ENCODE results near the gene UBE2H.
"Not testable (repeated sequence)": the region's sequence is repeated elsewhere in the genome, so short reads cannot be mapped to it uniquely, and the experiment has no call there.

The UBE2H gene

DNA sequence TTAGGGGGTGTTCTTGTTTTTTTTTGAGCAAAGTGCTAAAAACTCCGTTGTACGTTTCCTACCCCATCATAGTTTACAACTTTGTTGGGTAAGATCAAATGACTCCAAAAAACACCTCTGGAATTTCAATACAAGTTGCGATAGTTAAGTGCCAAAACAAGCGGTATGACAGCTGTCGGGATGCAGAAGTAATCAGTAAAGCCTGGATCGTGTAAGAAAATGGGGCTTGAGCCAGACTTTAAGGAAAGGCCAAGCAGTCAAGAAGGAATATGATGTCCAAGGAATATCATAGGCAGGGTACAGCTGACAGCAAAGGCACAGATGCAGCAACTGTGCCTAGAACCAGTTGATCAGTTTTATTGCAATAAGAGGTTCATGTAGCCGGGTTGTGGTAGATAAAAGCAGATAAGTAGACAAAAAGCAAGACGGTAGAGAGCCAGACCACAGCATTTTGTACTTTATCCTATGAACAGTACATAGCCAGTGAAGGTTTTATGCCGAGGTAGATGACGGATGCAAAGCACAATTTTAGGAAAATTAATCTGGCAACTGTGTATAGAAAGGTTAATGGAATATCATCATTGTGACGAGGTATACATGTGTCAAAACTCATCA lies 45.5 kb downstream of the UBE2H start:
- no peak for DNase-seq

DNA sequence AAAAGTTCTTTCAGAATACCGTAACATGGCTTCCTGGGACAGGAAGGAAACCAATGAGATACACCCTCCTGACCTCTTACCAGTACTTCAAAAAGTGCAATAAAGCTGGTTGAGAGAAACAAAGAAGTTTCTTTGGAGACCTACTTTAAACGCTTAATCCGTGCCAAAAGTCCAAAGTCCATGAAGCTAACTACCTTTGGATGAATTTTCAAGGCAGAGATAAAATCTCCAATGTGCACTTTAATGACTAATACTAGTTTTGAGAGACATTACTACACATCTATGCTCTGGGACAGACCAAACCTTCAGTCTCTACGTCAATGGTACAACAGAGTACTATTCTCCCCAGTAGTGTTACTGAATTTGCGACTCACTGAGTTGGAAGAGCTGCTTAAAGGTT lies 46.1 kb downstream of the UBE2H start:
- DNase-seq, result no peak

DNA sequence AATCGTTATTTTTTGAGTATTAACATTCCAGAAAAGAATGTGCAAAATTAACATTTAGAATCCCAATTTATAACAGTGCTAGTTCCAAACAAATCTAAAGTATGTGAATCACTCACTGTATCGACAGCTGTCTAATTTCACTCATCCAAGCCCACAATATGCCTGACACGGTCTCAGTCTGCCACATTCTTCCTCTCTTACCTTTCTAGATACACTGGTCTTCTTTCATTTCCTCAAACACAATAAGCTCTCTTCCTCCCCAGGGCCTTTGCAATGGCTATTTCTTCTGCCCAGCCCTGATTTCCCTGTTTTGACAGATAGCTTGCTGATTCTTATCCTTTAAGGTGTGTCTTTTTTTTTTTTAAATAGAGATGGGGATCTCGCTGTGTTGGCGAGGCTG lies 48.8 kb downstream of the UBE2H start:
- no peak for DNase-seq

DNA sequence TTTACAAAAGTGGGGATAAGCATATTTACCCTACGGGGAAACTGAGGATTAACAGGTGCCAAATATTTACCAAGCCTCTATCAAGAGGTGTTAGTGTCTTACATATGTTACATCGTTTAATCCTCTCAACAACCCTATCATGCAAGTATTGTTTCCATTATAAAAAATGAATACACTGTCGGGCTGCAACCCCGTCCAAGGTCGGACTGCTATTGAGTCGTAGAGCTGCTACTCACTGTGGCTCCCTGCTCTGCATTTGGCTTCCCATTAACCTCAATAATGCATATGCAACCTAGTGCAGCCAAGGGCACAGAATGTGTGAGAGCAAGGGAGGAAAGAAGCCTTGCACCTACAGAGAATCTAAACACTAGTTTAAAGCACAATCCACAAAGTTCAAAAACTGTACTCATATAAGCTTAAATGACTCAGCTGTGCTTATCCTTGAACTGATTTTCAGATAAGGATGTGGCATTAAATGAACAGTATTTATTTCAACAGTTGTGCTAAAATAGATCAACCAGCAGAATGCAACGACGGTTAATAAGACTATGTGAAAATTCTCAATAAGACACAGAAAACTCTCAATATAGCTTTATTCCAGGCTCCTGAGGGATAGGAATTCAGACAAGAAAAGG lies 49.9 kb downstream of the UBE2H start:
- DNase-seq, result no peak

DNA sequence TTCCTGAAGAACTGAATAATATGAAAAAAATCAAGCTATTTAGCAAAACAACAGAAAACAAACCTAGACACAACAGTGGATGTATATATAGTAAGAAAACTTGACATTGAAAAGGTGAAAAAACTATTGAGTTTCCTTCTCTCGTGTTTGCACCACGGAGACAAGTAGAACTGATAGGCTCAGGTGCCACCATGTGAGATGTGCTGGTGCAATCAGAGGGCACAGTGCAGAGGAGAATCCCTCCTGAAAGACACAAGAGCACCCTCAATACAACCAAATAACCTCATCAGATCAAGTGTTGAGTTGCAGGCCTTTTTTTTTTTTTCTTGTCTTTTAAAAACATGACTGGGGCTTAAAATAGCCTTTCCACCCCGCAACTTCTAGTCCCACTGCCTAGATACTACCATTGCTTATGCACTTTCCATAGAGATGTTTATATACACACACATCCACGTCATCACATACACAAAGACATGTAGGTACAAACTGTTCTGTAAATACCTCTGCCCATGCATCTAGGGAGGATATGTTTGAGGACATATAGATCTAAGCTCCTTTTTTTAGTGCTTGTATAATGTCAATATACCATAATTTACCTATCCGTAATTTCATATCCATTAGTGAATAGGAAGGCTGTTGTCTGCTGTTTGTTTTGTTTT lies 54.1 kb downstream of the UBE2H start:
- no peak for DNase-seq

DNA sequence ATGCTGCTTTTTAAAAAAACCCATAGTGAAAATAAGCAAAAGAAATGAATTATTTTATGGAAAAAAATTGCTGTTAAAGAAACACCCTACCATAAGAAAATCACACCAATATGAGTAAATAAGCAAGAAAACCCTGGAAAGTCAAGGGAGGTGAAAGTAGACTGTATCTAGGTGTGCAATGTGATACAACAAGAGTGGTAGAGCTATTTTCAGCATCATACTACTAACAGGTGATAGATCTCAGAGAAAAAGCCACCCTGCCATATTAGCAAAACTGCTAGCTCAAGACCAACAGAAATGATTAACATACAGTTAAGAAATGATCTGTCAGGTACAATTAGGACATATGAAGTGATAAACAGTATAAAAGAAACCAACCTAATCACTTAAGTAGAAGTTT lies 54.8 kb downstream of the UBE2H start:
- DNase-seq, result no peak

DNA sequence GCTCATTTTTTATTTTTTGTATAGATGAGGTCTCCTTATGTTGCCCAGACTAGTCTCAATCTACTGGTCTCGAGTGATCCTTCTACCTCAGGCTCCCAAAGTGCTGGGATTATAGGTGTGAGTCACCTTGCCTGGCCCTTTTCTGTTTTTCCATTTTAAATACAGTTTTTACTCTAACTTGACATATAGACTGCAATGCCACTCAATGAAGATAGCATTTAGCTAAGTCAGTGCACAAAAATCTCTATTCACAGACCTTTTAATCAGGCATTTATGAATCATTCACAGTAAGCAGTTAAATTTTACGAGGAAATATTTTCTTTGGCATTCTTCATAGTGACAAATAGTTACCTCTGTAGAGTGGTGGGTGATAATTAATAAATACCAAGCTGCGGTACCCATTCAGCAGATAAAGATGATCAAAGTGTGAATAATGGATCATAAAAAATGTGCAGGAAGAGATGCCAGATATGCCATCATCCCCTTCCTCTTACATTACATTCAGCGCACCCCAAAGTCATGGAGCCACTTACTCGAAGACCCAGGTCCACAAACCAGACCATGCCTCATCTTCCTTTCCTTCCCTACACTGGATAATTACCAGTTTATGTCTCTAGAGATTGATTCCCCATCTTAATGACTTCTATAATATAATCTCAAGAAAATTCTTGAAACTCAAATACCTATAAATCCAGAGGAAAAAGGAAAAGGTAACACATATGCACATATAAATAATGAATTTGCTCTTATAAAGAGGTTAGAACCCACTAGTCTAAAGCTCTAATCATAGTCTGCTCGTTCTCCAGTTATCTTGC lies 56.0 kb downstream of the UBE2H start:
- no peak for DNase-seq

DNA sequence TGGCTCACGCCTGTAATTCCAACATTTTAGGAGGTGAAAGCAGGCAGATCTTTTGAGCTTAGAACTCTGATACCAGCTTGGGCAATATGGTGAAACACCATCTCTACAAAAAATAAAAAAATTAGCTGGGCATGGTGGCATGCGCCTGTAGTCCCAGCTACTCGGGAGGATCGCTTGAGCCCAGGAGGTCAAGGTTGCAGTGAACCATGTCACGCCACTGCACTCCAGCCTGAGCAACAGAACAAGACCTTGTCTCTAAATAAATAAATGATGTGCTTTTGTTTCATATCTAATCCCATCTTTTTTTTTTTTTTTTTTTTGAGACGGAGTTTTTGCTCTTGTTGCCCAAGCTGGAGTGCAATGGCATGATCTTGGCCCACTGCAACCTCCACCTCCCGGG lies 58.6 kb downstream of the UBE2H start:
- DNase-seq, result not testable (repeated sequence)

DNA sequence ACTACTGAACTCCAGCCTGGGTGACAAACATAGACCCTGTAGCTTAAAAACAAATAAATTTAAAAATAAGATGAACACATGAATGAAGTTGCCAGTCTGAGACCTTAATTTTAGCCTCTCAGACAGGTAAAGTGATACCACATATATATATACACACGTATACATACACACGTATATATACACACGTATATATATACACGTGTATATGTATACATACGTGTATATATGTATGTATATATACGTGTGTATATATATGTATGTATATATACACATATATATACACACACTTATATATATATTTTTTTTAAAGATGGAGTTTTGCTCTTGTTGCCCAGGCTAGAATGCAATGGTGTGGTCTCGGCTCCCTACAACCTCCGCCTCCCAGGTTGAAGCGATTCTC lies 62.7 kb downstream of the UBE2H start:
- no peak for DNase-seq

DNA sequence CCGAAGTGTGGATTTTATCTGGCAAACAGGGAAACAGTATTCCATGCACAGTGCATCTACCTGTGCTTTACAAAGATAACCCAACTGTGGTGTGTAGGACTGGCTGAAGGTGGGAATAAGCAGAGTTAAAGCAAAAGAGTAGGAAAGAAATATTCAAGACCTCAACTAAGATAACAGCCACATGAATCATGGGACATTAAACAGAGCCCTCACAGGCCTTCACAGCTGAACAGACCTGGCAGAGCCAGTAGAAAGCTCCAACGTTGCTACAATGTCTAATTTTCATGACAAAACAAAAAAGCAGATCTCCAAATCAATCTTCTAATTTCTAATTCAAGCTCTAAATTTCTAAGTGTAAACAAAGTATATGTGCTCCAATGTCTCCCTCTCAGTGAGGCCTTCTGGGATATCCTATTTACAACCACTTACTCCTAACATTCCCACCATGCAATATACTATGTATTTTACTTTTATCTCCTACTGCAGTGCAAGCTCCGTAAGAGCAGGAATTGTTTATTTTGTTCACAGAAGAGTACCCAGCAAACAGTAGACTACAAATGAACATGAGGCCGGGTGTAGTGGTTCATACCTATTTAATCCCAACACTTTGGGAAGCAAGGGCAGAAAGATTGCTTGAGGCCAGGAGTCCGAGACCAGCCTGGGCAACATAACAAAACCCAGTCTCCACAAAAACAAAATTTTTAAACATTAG lies 63.5 kb downstream of the UBE2H start:
- DNase-seq, result no peak

DNA sequence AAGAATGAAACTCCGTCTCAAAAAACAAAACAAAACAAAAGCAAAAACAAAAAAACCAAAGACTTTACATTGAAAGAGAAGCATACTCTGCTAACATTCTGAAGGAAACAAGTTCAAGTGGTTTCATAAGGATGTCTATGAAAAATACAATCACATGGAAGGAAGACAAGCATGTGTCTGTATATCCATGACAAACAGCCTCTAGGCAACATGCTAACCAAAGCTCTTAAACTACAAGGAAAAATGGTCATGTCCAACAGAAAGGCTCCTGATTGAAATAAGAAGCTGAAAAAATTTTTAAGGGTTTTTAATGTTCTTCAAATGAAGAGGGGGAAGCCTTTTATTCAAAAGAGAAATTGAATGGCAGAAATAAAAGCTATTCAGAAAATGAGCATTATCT lies 64.9 kb downstream of the UBE2H start:
- DNase-seq, result no peak

DNA sequence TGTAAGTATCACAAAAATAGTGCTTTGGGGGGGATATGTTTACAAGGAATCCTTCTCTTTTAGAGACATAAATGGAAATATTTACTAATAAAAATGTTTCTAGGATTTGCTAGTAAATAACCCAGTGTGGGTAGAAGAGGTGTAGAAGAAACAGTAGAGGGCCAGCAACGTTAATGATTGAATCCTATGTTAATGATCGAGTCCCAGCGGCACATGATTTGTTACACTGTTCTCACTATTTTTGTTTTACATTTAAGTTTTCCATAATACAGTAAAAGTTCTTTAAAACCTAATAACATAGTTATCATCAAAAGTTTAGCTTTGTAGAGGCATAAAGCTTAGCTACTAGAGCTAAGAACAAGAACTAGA lies 66.0 kb downstream of the UBE2H start:
- no peak for DNase-seq

DNA sequence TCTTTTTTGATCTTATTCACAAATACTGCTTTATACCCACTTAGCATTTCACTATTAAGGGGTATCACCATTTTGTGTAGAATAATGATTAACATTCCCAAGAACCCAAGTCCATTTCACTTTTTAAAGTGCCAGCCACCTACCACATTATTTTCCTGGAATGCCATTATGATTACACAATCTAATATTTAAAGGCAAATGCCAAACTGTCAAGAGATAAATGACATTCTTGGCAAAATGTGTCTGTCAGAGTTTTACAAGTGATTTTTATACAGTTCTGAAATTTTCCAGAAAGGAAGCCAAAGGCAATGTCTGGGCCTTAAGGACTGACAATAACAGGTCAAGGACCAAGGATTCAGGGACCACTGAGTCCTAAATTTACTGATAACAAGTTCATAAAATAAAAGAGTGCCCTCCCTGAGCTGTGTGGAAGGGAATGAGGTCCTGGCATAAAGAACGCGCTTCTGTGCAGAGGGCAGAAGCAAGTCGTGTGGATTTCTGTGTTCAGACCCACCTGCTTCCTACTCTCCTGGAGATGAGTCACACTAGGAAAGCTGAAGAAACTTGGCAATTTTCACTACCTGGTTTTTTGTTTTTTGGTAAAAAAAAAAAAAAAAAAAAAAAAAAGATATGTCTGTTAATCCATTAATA lies 66.5 kb downstream of the UBE2H start:
- DNase-seq, result no peak

DNA sequence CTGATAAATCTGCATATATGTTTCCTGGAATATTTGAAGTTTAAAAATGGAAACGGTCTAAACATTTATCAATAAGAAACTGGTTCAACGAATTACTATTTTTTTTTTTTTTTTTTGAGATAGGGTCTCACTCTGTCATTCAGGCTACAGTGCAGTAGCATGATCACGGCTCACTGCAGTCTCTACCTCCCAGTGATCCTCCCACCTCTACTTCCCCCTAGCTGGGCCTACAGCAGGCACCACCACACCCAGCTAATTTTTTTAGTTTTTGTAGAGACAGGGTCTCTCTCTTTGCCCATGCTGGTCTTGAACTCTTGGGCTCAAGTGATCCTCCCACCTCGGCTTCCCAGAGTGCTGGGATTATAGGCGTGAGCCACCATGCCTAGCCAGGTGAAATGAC lies 68.3 kb downstream of the UBE2H start:
- no peak for DNase-seq

DNA sequence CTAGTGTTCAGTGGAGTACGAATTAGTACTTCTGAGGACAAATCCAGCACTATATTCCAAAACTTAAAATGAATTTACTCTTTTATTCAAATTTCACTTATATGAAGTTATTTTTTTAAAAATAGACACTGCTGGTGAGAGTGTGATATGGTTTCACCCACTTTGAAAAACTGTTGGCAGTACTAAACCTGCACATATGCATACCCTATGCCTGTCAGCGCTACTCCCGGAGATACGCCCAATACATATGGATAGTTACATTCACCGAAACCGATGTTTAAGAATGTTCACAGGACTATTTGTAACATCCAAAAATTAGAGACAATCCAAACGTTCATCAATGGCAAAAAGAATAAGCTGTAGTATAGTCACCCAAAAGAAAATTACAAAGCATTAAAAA lies 69.6 kb downstream of the UBE2H start:
- no peak for DNase-seq

DNA sequence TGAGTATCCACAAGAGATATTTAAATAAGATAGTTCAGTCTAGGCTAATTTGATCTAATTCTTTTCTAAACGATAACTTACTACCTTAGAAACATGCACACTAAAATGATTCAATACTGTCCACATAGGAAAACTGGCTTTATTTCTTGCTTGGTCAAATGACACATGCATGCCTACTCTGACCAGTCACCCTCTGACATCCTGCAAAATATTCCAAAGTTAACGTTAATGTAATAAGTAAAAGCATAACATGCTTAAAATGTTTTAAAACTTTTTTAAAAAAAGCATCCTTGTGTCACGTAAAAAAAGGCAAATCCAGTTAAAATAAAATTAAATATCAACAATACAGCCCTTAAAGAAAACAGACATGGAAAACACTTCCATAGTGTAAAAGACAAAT lies 70.2 kb downstream of the UBE2H start:
- DNase-seq, result no peak

DNA sequence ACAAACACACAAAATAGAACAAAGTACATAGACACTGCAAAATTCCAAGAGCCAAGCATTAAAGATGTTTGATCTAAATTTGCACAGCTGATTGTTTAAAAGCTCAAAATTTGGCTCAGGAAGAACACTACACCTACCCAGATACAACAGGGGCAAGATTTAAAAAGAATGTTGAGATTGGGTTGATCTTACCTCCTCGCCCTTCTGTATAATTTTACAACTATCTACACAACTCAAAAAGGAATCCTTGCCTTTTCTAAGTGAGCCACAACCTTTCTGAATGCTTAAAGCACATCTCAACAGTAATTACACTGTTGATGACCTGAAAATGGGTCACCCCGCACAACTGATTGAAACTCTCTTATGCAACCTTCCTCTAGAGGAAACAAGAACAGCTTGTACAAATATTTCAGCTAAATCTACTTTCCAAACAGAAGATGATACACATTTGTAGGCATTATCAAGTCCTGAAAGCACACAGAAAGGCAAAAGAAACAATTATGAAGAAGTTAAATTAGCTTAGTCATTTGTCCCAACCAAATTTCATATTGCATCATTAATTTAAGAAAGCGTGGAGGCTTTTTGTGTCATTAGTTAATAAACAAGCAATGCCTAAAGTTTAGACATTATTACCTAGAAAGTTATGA lies 75.5 kb downstream of the UBE2H start:
- DNase-seq, result no peak

DNA sequence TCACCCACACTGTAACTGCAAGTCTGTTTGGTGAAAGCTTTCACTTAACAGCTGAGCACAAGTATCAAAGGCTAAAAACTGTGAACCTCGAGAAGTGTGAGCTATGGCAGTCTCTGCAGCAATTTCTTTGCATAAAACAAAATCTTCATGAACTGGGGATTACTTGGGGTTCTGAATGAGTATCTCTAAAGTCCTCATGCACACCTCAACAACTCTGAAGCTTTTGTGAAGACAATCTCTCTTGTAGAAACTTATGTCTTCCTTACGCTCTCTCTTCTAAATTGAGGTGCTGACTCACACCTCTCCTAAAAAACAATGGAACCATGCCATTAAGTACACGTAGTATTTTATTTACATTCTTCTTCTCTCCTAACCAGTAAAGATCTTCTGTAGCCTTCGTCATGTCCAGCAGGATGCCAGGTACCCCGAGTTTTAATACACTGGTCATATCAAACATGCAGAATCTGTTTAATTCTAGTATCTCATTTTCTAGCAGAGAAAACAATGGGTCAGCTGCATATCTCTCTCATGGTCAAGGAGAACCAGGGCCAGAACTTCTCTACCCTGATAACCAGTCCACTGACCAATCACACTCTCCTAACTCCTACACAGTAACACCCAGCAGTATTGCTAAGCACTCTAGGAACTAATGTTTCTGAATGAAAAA lies 76.9 kb downstream of the UBE2H start:
- no peak for DNase-seq

DNA sequence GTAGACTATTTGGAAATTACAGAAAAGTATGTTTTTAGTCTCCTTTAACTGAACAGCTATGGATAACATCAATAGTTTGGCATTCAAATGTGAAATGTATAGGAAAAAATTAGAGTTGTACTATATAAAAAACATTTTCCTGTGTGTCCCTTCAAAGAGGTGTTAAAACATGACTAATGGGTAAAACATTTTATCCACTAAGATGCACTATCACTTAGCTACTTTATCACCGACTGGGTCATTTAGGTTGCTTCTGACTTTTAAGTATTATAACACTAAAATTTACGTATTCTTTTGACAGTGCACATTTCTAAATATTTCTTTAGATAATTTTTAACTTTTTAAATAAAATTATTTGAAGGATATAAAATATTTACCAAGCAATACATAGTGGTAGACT lies 77.6 kb downstream of the UBE2H start:
- DNase-seq, result no peak

DNA sequence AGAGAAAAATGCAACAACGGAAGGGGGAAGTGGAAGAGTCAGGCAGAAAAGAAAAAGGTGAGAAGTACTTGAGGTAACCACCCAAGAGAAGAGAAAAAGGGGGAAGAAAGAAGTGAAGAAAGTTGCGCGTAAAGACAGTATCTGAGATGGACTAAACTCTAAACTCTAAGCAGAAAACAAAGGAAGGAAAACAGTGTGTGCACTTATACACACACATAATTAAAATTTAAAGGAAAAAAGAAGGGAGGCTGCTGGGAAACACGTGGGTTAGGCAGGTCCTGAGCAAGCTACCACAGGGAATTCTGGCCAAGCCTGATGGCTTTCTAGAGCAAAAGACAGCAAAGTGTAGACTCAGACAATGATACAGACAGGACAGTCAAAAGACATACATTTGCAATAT lies 78.0 kb downstream of the UBE2H start:
- DNase-seq, result no peak

DNA sequence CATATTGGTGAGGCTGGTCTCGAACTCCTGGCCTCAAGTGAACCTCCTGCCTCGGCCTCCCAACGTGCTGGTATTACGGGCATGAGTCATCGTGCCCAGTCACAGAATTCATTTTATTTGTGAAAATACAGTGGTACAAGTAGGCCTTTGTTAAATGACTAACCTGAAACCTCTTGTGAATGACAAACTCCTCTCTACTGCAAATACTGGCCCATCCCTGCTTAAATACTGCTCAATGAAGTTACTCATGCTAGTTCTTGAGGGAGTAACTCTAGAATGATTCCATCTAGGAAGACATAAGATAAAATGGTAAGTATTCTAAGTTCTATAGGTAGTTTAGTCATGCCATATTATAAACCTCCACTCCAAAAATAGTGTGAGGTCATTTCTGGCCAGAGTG lies 80.7 kb downstream of the UBE2H start:
- no peak for DNase-seq

DNA sequence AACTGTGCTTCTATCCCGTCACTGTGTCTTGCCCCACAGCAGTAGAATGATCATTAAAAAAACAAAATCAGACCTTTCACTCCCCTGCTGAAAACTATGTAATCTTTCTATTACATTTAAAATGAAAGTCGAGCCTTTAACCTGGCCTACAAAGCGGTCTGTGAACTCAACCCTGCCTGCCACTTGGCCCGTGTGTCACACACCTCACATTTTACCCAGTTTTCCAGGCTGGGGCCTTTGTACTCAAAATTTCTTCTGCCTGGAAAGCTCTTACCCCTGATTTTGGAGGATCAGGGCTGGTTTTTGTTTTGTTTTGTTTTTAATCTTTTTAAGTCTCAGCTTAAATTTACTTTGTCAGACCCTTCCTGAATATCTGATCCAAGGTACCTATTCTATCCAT lies 82.1 kb downstream of the UBE2H start:
- no peak for DNase-seq
